ENCODE data around the gene SLC10A7.
A peak's percentile ranks its signal among the peaks of the same experiment; 100 is the strongest.

GRCh38 chr4:146342600-146343192 lies 179.0 kb downstream of the SLC10A7 start:
- peak; percentile 36 for TF ChIP-seq CTCF (IDR thresholded peaks at IDR 0.05; ENCODE audit: low read depth, low read length, missing input control)
- no peak for TF ChIP-seq ATF3 (IDR thresholded peaks at IDR 0.05)
- TF ChIP-seq RXRA (IDR thresholded peaks at IDR 0.05), result no peak
- TF ChIP-seq NR2F2 (IDR thresholded peaks at IDR 0.05), result no peak
- no peak for TF ChIP-seq JUND (IDR thresholded peaks at IDR 0.05)
- no peak for TF ChIP-seq FOXA2 (IDR thresholded peaks at IDR 0.05)
- no peak for TF ChIP-seq EGR1 (IDR thresholded peaks at IDR 0.05; ENCODE audit: low read depth in 2 of 2)
- TF ChIP-seq TAF1 (conservative IDR thresholded peaks at IDR 0.05), result no peak
- TF ChIP-seq MAX (IDR thresholded peaks at IDR 0.05), result no peak
- peak; percentile 15 for TF ChIP-seq REST (IDR thresholded peaks at IDR 0.05)
- no peak for TF ChIP-seq SP1 (IDR thresholded peaks at IDR 0.05)
- no peak for TF ChIP-seq YY1 (IDR thresholded peaks at IDR 0.05)
